ENCODE measurements around the gene GALNT18. TPM values are rescaled to one million over a fixed set of nuclear protein-coding genes. Genes with fewer than 3 reads are reported as not detected.

GALNT18 gene
- total and polyA plus RNA-seq, 7 donors, result 4.6 to 32.4 (median 8.3) TPM

GRCh38 chr11:11320825-11321224 is 301.0 kb downstream of the GALNT18 start:
- 89 to 92% (median 90%) methylated on average over 2 of the region's 2 CpGs for WGBS, 3 donors
- ATAC-seq, result no peak

GRCh38 chr11:11318961-11319360 is 302.8 kb downstream of the GALNT18 start:
- ATAC-seq (no peak), DNase-seq (no peak)
- Histone ChIP-seq H3K27ac (no peak overlapping the region), H3K27me3 (ENCODE audit: insufficient read depth in 3 of 3, low read length in 2 of 3) (no peaks in the 10 kb centered on the region), H3K9me3 (no peaks in the 10 kb centered on the region), H3K36me3 (ENCODE audit: insufficient read depth in 1 of 2, low read depth in 1 of 2) (no peaks in the 10 kb centered on the region), H3K4me3 (no peak overlapping the region), H3K4me1 (peaks cover 9% of the 10 kb centered on the region)
- intact Hi-C loops (cut with DNase I), result no loop called here
- no peak for TF ChIP-seq CTCF (IDR thresholded peaks at IDR 0.05)
- 85 to 94% (median 86%) methylated on average over 4 of the region's 4 CpGs for WGBS, 3 donors

More at GRCh38 chr11:11320825-11321224, 301.0 kb downstream of the GALNT18 start:
- DNase-seq, result no peak
- H3K27ac ChIP-seq, result no peak overlapping the region
- H3K9me3 ChIP-seq, result no peaks in the 10 kb centered on the region
- no peaks in the 10 kb centered on the region for H3K4me1 ChIP-seq
- H3K36me3 ChIP-seq (ENCODE audit: insufficient read depth in 1 of 2, low read depth in 1 of 2), result no peaks in the 10 kb centered on the region
- intact Hi-C loops (cut with DNase I), result no loop called here
- H3K27me3 ChIP-seq (ENCODE audit: insufficient read depth in 3 of 3, low read length in 2 of 3), result no peaks in the 10 kb centered on the region
- H3K4me3 ChIP-seq, result no peak overlapping the region
- TF ChIP-seq CTCF (IDR thresholded peaks at IDR 0.05), result no peak

GRCh38 chr11:11318461-11318860 is 303.3 kb downstream of the GALNT18 start:
- DNase-seq, result no peak
- Histone ChIP-seq H3K4me3 (no peak overlapping the region), H3K9me3 (no peaks in the 10 kb centered on the region), H3K4me1 (peaks cover 14% of the 10 kb centered on the region), H3K27ac (no peak overlapping the region), H3K27me3 (ENCODE audit: insufficient read depth in 3 of 3, low read length in 2 of 3) (no peaks in the 10 kb centered on the region), H3K36me3 (ENCODE audit: insufficient read depth in 1 of 2, low read depth in 1 of 2) (no peaks in the 10 kb centered on the region)
- no peak for ATAC-seq
- no peak for TF ChIP-seq CTCF (IDR thresholded peaks at IDR 0.05)
- intact Hi-C loops (cut with DNase I), result no loop called here
- 90 to 94% (median 91%) methylated on average over 7 of the region's 7 CpGs for WGBS, 3 donors

GRCh38 chr11:11316651-11317230 is 305.1 kb downstream of the GALNT18 start:
- Histone ChIP-seq H3K27me3 (ENCODE audit: insufficient read depth in 3 of 3, low read length in 2 of 3) (no peaks in the 10 kb centered on the region), H3K4me1 (peaks cover 19% of the 10 kb centered on the region), H3K9me3 (no peaks in the 10 kb centered on the region), H3K27ac (no peak overlapping the region), H3K4me3 (no peak overlapping the region), H3K36me3 (ENCODE audit: insufficient read depth in 1 of 2, low read depth in 1 of 2) (no peaks in the 10 kb centered on the region)
- no peak for DNase-seq
- 74 to 91% (median 78%) methylated on average over 3 of the region's 3 CpGs for WGBS, 3 donors
- no peak for ATAC-seq
- intact Hi-C loops (cut with DNase I), result no loop called here
- TF ChIP-seq CTCF (IDR thresholded peaks at IDR 0.05), result no peak
